Measurements from ENCODE around the gene LSM8. TPM values are rescaled to one million over a fixed set of nuclear protein-coding genes. Genes with fewer than 3 reads are reported as not detected.

Gene LSM8
- total and polyA plus RNA-seq, 2 experiments from 2014 or later, result 95.4 to 100 TPM

DNA sequence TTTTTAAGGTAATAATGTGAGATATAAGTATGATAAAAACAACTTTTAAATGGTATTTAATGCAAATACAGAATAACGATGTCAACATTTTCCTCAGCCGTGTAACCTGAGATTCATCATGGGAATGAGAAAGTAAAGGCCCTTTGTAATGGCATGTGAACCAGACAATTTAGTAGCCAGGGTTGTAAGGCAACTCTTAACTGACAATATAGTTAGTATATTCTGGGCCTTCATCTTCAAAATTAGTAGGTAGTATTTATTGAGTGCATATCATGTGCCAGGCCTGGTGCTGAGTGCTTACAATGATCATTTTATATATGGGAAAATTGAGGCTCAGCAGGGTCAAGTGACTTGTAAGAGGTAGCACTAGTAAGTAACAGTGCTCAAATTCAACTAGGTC lies 10.6 kb downstream of the LSM8 start (continued):
- TF ChIP-seq, protein P1, sequence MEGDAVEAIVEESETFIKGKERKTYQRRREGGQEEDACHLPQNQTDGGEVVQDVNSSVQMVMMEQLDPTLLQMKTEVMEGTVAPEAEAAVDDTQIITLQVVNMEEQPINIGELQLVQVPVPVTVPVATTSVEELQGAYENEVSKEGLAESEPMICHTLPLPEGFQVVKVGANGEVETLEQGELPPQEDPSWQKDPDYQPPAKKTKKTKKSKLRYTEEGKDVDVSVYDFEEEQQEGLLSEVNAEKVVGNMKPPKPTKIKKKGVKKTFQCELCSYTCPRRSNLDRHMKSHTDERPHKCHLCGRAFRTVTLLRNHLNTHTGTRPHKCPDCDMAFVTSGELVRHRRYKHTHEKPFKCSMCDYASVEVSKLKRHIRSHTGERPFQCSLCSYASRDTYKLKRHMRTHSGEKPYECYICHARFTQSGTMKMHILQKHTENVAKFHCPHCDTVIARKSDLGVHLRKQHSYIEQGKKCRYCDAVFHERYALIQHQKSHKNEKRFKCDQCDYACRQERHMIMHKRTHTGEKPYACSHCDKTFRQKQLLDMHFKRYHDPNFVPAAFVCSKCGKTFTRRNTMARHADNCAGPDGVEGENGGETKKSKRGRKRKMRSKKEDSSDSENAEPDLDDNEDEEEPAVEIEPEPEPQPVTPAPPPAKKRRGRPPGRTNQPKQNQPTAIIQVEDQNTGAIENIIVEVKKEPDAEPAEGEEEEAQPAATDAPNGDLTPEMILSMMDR (conservative IDR thresholded peaks at IDR 0.05; ENCODE audit: low read depth in 2 of 2), result no peak
- TF ChIP-seq CREB1 (CRISPR knock-in tag; IDR thresholded peaks at IDR 0.05; ENCODE audit: low read depth), result no peak
- TF ChIP-seq JUNB (IDR thresholded peaks at IDR 0.05; ENCODE audit: unreplicated experiment), result no peak
- no peak for TF ChIP-seq STAT1 (IDR thresholded peaks at IDR 0.05; ENCODE audit: unreplicated experiment)
- TF ChIP-seq, protein P2, sequence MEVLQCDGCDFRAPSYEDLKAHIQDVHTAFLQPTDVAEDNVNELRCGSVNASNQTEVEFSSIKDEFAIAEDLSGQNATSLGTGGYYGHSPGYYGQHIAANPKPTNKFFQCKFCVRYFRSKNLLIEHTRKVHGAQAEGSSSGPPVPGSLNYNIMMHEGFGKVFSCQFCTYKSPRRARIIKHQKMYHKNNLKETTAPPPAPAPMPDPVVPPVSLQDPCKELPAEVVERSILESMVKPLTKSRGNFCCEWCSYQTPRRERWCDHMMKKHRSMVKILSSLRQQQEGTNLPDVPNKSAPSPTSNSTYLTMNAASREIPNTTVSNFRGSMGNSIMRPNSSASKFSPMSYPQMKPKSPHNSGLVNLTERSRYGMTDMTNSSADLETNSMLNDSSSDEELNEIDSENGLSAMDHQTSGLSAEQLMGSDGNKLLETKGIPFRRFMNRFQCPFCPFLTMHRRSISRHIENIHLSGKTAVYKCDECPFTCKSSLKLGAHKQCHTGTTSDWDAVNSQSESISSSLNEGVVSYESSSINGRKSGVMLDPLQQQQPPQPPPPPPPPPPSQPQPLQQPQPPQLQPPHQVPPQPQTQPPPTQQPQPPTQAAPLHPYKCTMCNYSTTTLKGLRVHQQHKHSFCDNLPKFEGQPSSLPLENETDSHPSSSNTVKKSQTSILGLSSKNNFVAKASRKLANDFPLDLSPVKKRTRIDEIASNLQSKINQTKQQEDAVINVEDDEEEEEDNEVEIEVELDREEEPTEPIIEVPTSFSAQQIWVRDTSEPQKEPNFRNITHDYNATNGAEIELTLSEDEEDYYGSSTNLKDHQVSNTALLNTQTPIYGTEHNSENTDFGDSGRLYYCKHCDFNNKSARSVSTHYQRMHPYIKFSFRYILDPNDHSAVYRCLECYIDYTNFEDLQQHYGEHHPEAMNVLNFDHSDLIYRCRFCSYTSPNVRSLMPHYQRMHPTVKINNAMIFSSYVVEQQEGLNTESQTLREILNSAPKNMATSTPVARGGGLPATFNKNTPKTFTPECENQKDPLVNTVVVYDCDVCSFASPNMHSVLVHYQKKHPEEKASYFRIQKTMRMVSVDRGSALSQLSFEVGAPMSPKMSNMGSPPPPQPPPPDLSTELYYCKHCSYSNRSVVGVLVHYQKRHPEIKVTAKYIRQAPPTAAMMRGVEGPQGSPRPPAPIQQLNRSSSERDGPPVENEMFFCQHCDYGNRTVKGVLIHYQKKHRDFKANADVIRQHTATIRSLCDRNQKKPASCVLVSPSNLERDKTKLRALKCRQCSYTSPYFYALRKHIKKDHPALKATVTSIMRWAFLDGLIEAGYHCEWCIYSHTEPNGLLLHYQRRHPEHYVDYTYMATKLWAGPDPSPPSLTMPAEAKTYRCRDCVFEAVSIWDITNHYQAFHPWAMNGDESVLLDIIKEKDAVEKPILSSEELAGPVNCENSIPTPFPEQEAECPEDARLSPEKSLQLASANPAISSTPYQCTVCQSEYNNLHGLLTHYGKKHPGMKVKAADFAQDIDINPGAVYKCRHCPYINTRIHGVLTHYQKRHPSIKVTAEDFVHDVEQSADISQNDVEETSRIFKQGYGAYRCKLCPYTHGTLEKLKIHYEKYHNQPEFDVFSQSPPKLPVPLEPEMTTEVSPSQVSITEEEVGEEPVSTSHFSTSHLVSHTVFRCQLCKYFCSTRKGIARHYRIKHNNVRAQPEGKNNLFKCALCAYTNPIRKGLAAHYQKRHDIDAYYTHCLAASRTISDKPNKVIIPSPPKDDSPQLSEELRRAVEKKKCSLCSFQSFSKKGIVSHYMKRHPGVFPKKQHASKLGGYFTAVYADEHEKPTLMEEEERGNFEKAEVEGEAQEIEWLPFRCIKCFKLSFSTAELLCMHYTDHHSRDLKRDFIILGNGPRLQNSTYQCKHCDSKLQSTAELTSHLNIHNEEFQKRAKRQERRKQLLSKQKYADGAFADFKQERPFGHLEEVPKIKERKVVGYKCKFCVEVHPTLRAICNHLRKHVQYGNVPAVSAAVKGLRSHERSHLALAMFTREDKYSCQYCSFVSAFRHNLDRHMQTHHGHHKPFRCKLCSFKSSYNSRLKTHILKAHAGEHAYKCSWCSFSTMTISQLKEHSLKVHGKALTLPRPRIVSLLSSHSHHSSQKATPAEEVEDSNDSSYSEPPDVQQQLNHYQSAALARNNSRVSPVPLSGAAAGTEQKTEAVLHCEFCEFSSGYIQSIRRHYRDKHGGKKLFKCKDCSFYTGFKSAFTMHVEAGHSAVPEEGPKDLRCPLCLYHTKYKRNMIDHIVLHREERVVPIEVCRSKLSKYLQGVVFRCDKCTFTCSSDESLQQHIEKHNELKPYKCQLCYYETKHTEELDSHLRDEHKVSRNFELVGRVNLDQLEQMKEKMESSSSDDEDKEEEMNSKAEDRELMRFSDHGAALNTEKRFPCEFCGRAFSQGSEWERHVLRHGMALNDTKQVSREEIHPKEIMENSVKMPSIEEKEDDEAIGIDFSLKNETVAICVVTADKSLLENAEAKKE (CRISPR knock-in tag; IDR thresholded peaks at IDR 0.05), result no peak

DNA sequence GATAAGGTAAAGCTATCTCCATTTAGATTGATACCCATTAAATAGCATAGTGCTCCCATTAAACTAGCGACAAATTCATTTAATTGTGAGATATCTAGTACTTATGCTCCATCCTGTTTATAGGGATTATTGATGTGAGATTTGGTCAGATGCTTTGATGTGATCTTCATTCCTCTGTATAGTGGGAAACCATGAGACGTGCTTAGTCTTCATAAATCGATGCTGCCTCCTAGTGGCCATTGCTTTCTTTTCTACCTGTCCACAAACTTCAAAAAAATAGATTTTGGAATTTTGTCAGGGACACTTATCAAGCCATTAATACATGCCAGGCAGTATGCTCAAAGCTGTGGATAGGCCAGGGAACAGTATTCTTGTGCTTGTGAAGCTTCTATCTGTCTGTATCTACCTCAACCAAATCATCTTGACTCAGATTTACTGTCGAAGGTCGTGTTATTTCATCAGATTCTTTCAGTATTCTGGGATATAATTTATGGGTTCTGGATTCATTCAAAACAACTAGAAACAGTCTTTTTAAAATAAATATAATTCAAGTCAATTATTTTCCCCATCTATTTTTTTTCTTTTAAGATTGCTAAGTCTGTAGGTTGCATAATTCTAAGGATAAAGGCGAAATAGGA lies 12.0 kb downstream of the LSM8 start:
- no peaks in the 10 kb centered on the region for H3K9me2 ChIP-seq (ENCODE audit: insufficient read depth)
- H3K36me3 ChIP-seq (ENCODE audit: insufficient read depth), result peaks cover 6% of the 10 kb centered on the region; the same call in 1 of the 2 replicates
- no peaks in the 10 kb centered on the region for H3K79me2 ChIP-seq (replicated peaks; ENCODE audit: insufficient read depth)
- no peak overlapping the region for H3K4me2 ChIP-seq
- H3K9me3 Mint-ChIP-seq, result no peaks in the 10 kb centered on the region
- H3K27ac ChIP-seq (ENCODE audit: low read depth), result no peak overlapping the region
- no peaks in the 10 kb centered on the region for H3F3A ChIP-seq (replicated peaks; ENCODE audit: low read depth)
- TF ChIP-seq STAT1 (IDR thresholded peaks at IDR 0.05; ENCODE audit: unreplicated experiment) (no peak), NANOG (IDR thresholded peaks at IDR 0.05; ENCODE audit: borderline replicate concordance) (no peak), CREB1 (CRISPR knock-in tag; IDR thresholded peaks at IDR 0.05; ENCODE audit: low read depth) (no peak), POLR2AphosphoS5 (IDR thresholded peaks at IDR 0.05; ENCODE audit: low read depth) (no peak)
- TF ChIP-seq, protein P1 (conservative IDR thresholded peaks at IDR 0.05; ENCODE audit: low read depth in 2 of 2), result peak; percentile 74 to 87
- no peak overlapping the region for H3K4me3 ChIP-seq
- no peaks in the 10 kb centered on the region for H3K4me1 ChIP-seq (ENCODE audit: insufficient read depth)
- H3K4me3 Mint-ChIP-seq, result no peak overlapping the region
- H4K20me1 ChIP-seq (replicated peaks; ENCODE audit: insufficient read depth), result 0 out of 2 replicates have a peak, but pooled peaks cover 6% of the 10 kb centered on the region
- H2AFZ ChIP-seq, result no peak overlapping the region
- no peaks in the 10 kb centered on the region for H3K27me3 ChIP-seq (ENCODE audit: insufficient read depth)
- H3K4me1 Mint-ChIP-seq, result no peaks in the 10 kb centered on the region
- H3K27me3 Mint-ChIP-seq (ENCODE audit: insufficient read depth, low read depth, poor library complexity), result peaks cover 2% of the 10 kb centered on the region
- peak; percentile 90 for DNase-seq (ENCODE audit: low spot score)
- no peak overlapping the region for H3K27ac Mint-ChIP-seq
- peak; percentile 84 for ATAC-seq
- H3K36me3 Mint-ChIP-seq (ENCODE audit: low read depth), result peaks cover 11% of the 10 kb centered on the region; the same call in 2 of the 3 replicates
